Measurements from ENCODE around the gene CHAF1A. TPM values are rescaled to one million over a fixed set of nuclear protein-coding genes. Genes with fewer than 3 reads are reported as not detected.
A peak's percentile ranks its signal among the peaks of the same experiment; 100 is the strongest.

CHAF1A gene
- total RNA-seq, 1 experiment from 2014 or later, result 7.8 TPM

- H3K9ac ChIP-seq (ENCODE audit: low read length), result peak overlapping the region; percentile 84
- H3K4me1 ChIP-seq (ENCODE audit: low read length), result peaks cover 58% of the 10 kb centered on the region
- peak overlapping the region; percentile 65 for H3K4me3 ChIP-seq (ENCODE audit: low read length)
- H3K27ac ChIP-seq (ENCODE audit: low read length), result peak overlapping the region; percentile 91
- H3K9me3 ChIP-seq (ENCODE audit: low read length), result no peaks in the 10 kb centered on the region
- H3K27me3 ChIP-seq (ENCODE audit: low read length), result no peaks in the 10 kb centered on the region
- H3K79me2 ChIP-seq (ENCODE audit: low read length), result peaks cover 56% of the 10 kb centered on the region
- peak; percentile 82 for DNase-seq
- no peaks in the 10 kb centered on the region for H3K36me3 ChIP-seq (ENCODE audit: insufficient read depth, low read length)
- no peaks in the 10 kb centered on the region for H3K9me2 ChIP-seq (replicated peaks; ENCODE audit: insufficient read depth, low read length)
- peaks cover 16% of the 10 kb centered on the region for H4K20me1 ChIP-seq (ENCODE audit: insufficient read depth, low read depth, low read length)
- peak overlapping the region; percentile 88 for H3K4me2 ChIP-seq (ENCODE audit: low read depth, low read length, poor library complexity, severe bottlenecking)
- H2AFZ ChIP-seq (ENCODE audit: low read length), result no peak overlapping the region
Observed at GRCh38 chr19:4369888-4370260, 32.6 kb upstream of the CHAF1A start.

GRCh38 chr19:4370418-4371041, 31.9 kb upstream of the CHAF1A start:
- Histone ChIP-seq H3K4me1 (ENCODE audit: low read length) (peaks cover 65% of the 10 kb centered on the region), H3K27ac (ENCODE audit: low read length) (peak overlapping the region; percentile 91), H3K79me2 (ENCODE audit: low read length) (peaks cover 60% of the 10 kb centered on the region)

GRCh38 chr19:4371247-4372164, 30.9 kb upstream of the CHAF1A start:
- Histone ChIP-seq H3K9ac (ENCODE audit: low read length) (peak overlapping the region; percentile 84), H3K79me2 (ENCODE audit: low read length) (peaks cover 60% of the 10 kb centered on the region), H3K27me3 (ENCODE audit: low read length) (no peaks in the 10 kb centered on the region), H3K9me2 (replicated peaks; ENCODE audit: insufficient read depth, low read length) (no peaks in the 10 kb centered on the region), H2AFZ (ENCODE audit: low read length) (no peak overlapping the region), H3K4me1 (ENCODE audit: low read length) (peaks cover 75% of the 10 kb centered on the region), H3K27ac (ENCODE audit: low read length) (no peak overlapping the region), H3K9me3 (ENCODE audit: low read length) (no peaks in the 10 kb centered on the region), H3K4me3 (ENCODE audit: low read length) (peak overlapping the region; percentile 65; the same call in 1 of the 2 replicates), H3K4me2 (ENCODE audit: low read depth, low read length, poor library complexity, severe bottlenecking) (peak overlapping the region; percentile 88), H4K20me1 (ENCODE audit: insufficient read depth, low read depth, low read length) (peaks cover 26% of the 10 kb centered on the region), H3K36me3 (ENCODE audit: insufficient read depth, low read length) (no peaks in the 10 kb centered on the region)
- no peak for DNase-seq

More at GRCh38 chr19:4370418-4371041, 31.9 kb upstream of the CHAF1A start:
- H3K4me3 ChIP-seq (ENCODE audit: low read length), result peak overlapping the region; percentile 65
- no peaks in the 10 kb centered on the region for H3K36me3 ChIP-seq (ENCODE audit: insufficient read depth, low read length)
- no peaks in the 10 kb centered on the region for H3K9me2 ChIP-seq (replicated peaks; ENCODE audit: insufficient read depth, low read length)
- no peaks in the 10 kb centered on the region for H3K9me3 ChIP-seq (ENCODE audit: low read length)
- peak overlapping the region; percentile 84 for H3K9ac ChIP-seq (ENCODE audit: low read length)
- no peak for DNase-seq
- no peak overlapping the region for H2AFZ ChIP-seq (ENCODE audit: low read length)
- no peaks in the 10 kb centered on the region for H3K27me3 ChIP-seq (ENCODE audit: low read length)
- peaks cover 23% of the 10 kb centered on the region for H4K20me1 ChIP-seq (ENCODE audit: insufficient read depth, low read depth, low read length)
- peak overlapping the region; percentile 88 for H3K4me2 ChIP-seq (ENCODE audit: low read depth, low read length, poor library complexity, severe bottlenecking)

GRCh38 chr19:4372165-4373012, 30.1 kb upstream of the CHAF1A start:
- Histone ChIP-seq H3K9ac (ENCODE audit: low read length) (0 out of 2 replicates have a peak overlapping the region, but pooled peaks have one; percentile 13), H2AFZ (ENCODE audit: low read length) (no peak overlapping the region), H3K4me1 (ENCODE audit: low read length) (peaks cover 84% of the 10 kb centered on the region), H3K4me3 (ENCODE audit: low read length) (no peak overlapping the region), H3K4me2 (ENCODE audit: low read depth, low read length, poor library complexity, severe bottlenecking) (no peak overlapping the region), H3K9me3 (ENCODE audit: low read length) (no peaks in the 10 kb centered on the region), H3K27me3 (ENCODE audit: low read length) (no peaks in the 10 kb centered on the region), H3K79me2 (ENCODE audit: low read length) (peaks cover 60% of the 10 kb centered on the region), H3K27ac (ENCODE audit: low read length) (no peak overlapping the region), H4K20me1 (ENCODE audit: insufficient read depth, low read depth, low read length) (peaks cover 35% of the 10 kb centered on the region), H3K9me2 (replicated peaks; ENCODE audit: insufficient read depth, low read length) (no peaks in the 10 kb centered on the region), H3K36me3 (ENCODE audit: insufficient read depth, low read length) (no peaks in the 10 kb centered on the region)
- DNase-seq, result no peak

- Histone ChIP-seq H3K9ac (ENCODE audit: low read length) (no peak overlapping the region), H3K4me2 (ENCODE audit: low read depth, low read length, poor library complexity, severe bottlenecking) (no peak overlapping the region), H3K9me2 (replicated peaks; ENCODE audit: insufficient read depth, low read length) (no peaks in the 10 kb centered on the region), H3K4me3 (ENCODE audit: low read length) (no peak overlapping the region), H4K20me1 (ENCODE audit: insufficient read depth, low read depth, low read length) (peaks cover 41% of the 10 kb centered on the region), H2AFZ (ENCODE audit: low read length) (no peak overlapping the region), H3K79me2 (ENCODE audit: low read length) (peaks cover 60% of the 10 kb centered on the region), H3K27me3 (ENCODE audit: low read length) (no peaks in the 10 kb centered on the region), H3K27ac (ENCODE audit: low read length) (no peak overlapping the region), H3K4me1 (ENCODE audit: low read length) (peaks cover 84% of the 10 kb centered on the region), H3K9me3 (ENCODE audit: low read length) (no peaks in the 10 kb centered on the region), H3K36me3 (ENCODE audit: insufficient read depth, low read length) (no peaks in the 10 kb centered on the region)
- no peak for DNase-seq
Observed at GRCh38 chr19:4373013-4373367, 29.4 kb upstream of the CHAF1A start.

- Histone ChIP-seq H3K27ac (ENCODE audit: low read length) (no peak overlapping the region), H3K4me1 (ENCODE audit: low read length) (peaks cover 78% of the 10 kb centered on the region), H3K4me2 (ENCODE audit: low read depth, low read length, poor library complexity, severe bottlenecking) (no peak overlapping the region), H3K9me3 (ENCODE audit: low read length) (no peaks in the 10 kb centered on the region), H3K27me3 (ENCODE audit: low read length) (no peaks in the 10 kb centered on the region), H2AFZ (ENCODE audit: low read length) (no peak overlapping the region), H3K9me2 (replicated peaks; ENCODE audit: insufficient read depth, low read length) (no peaks in the 10 kb centered on the region), H3K4me3 (ENCODE audit: low read length) (no peak overlapping the region), H3K9ac (ENCODE audit: low read length) (peak overlapping the region; percentile 58; the same call in 1 of the 2 replicates), H4K20me1 (ENCODE audit: insufficient read depth, low read depth, low read length) (peaks cover 46% of the 10 kb centered on the region), H3K36me3 (ENCODE audit: insufficient read depth, low read length) (no peaks in the 10 kb centered on the region), H3K79me2 (ENCODE audit: low read length) (peaks cover 58% of the 10 kb centered on the region)
- no peak for DNase-seq
Observed at GRCh38 chr19:4373601-4374497, 28.6 kb upstream of the CHAF1A start.

GRCh38 chr19:4374498-4375163, 27.8 kb upstream of the CHAF1A start:
- no peaks in the 10 kb centered on the region for H3K9me2 ChIP-seq (replicated peaks; ENCODE audit: insufficient read depth, low read length)
- H3K4me1 ChIP-seq (ENCODE audit: low read length), result peaks cover 78% of the 10 kb centered on the region
- no peaks in the 10 kb centered on the region for H3K27me3 ChIP-seq (ENCODE audit: low read length)
- no peak for DNase-seq
- H3K4me3 ChIP-seq (ENCODE audit: low read length), result peak overlapping the region; percentile 58
- no peaks in the 10 kb centered on the region for H3K36me3 ChIP-seq (ENCODE audit: insufficient read depth, low read length)
- H3K27ac ChIP-seq (ENCODE audit: low read length), result peak overlapping the region; percentile 72
- H3K79me2 ChIP-seq (ENCODE audit: low read length), result peaks cover 58% of the 10 kb centered on the region
- no peaks in the 10 kb centered on the region for H3K9me3 ChIP-seq (ENCODE audit: low read length)
- H4K20me1 ChIP-seq (ENCODE audit: insufficient read depth, low read depth, low read length), result peaks cover 54% of the 10 kb centered on the region
- peak overlapping the region; percentile 64 for H3K4me2 ChIP-seq (ENCODE audit: low read depth, low read length, poor library complexity, severe bottlenecking)
- H2AFZ ChIP-seq (ENCODE audit: low read length), result no peak overlapping the region
- peak overlapping the region; percentile 58 for H3K9ac ChIP-seq (ENCODE audit: low read length)

Measured in Karpas-422 (cell line).